SH-SY5Y (cell line): ENCODE data around the gene IRX5.

ENCODE experiments used
- GATA2 ChIP-seq: IDR thresholded peaks from 2 replicates; pipeline ENCODE4 v1.6.1; 2011; ENCODE audit warnings: mild to moderate bottlenecking, low read depth, low read length
- GATA3 ChIP-seq: IDR thresholded peaks from 2 replicates; pipeline ENCODE4 v1.6.1; 2011; ENCODE audit warnings: low read depth, mild to moderate bottlenecking, low read length, moderate library complexity

IRX5 gene

GRCh38 chr16:54935266-54935968 is 4.8 kb downstream of the IRX5 start:
- TF ChIP-seq GATA2 = no peak
- TF ChIP-seq GATA3 = no peak

GRCh38 chr16:54936201-54936978 is 5.7 kb downstream of the IRX5 start:
- no peak for TF ChIP-seq GATA3
- no peak for TF ChIP-seq GATA2

- TF ChIP-seq GATA2 (no peak), GATA3 (no peak)
Observed at GRCh38 chr16:54936979-54937670, 6.5 kb downstream of the IRX5 start.

GRCh38 chr16:54937671-54938211 is 7.1 kb downstream of the IRX5 start:
- TF ChIP-seq GATA2 (no peak), GATA3 (no peak)

DNA sequence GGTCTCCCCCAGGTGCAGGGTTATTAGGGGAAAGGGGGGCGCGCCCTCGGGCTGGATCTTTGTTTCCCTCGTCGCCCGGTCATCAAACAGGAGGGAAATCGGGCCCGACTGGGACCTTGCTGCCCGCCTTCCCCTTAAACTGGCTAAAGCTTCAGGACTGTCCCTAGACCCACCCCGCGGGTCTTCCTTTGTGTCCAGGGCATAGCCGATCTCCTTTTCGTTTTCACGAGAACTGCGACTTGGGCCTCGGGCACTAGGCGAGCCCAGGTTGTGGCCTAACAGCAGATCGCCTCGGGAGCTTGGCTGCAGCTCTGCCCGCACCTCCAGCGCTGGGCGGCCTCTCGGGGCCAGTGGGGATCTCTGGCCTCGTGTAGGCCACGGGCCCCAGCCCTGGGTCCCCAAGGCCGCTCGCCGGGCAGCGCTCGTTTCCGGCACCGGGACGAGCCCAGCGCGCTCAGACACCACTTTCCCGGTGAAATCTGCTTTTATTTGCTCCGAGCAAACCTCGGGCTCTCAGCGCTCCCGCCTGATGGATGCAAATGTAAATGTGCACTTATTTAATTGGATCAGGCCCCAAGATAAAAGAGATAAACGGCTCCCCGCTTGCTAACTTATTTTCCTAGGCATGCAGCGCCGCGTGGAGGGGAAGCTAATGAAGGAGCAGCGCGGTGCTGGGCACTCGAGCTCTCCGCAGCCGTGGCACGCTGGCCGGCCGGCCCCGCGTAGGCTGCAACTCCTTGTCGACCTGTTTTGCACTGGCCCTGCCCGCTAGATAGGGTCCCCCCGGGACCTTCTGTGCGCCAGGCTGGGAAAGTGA is 7.8 kb downstream of the IRX5 start:
- TF ChIP-seq GATA2 (no peak), GATA3 (no peak)

DNA sequence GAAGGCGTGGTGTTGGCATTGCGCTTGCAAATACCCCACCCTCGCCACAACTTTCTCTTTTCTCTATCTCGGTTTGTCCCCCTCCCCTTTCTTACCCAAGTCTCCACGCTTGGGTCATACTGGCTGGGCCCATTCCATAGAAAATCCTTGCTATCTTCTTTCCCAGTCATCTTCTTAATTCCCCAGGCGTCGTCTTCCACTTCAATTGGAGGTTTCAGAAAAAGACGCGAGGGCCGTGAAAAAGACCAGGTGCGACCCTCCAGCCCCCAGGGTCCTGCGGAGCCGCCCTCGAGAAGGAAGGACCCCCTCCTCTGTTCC is 8.3 kb downstream of the IRX5 start:
- TF ChIP-seq GATA3 (no peak), GATA2 (no peak)

DNA sequence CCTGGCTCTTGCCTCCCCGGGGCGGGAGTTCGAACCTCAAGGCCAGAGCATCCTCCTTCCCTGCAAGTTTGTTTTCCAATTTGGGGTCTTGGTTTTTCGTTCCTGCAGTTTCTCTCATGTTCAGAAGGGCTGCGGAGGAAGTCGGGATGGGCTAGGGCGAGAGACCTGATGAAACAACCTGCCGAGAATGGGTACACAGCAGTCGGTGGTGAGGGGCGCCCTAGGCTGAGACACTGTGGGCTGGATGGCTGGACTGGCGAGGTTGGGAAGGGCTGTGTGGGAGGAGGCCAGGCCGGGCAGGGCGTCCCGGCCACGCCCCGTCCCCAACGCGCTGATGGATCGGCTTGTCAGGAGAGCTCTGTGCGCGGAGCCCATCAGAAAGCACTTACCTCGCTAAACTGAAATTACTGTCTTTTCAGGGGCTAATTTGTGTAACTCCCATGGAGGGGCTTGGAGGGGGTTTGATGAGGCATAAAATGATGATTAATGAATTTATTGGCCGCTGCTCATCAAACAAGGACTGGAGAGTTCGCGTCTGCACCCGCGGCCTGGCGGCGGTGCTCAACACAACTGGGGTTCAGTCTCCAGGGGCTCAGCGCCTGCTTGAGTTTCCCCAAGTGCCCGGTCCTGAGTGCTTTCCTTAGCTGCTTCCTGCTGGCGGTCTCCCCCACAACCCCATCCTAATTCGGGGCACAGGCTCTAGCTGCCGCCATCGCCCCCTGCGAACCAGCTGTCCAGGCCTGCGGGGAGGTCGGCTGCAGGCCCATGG is 9.0 kb downstream of the IRX5 start:
- no peak for TF ChIP-seq GATA2
- no peak for TF ChIP-seq GATA3

- TF ChIP-seq GATA2 = no peak
- TF ChIP-seq GATA3 = no peak
Observed at GRCh38 chr16:54940279-54940604, 9.6 kb downstream of the IRX5 start.

DNA sequence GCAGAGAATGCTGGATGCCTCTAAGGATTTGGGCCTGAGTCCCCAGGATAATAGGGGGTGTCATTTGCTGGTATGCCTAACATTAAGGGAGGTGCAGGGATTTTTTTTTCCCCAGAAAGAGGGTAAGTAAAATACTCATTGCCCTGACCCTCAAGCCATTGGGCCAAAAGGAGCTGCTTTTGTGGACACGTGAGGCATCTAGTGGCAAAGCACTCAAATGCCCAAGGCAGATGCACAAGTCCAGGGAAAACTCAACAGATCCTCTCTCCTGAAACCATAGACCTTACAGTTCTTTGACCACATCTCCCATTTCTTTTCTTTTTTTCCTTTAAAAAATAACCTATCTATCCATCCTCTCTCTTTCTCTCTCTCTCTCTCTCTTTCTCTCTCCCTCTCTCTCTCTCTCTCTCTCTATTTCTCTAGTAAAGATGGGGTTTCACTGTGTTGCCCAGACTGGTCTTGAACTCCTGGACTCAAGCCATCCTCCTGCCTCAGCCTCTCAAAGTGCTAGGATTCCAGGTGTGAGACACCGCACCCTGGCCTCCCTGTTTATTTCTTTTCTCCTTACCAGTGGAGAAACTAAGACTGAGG is 11.8 kb downstream of the IRX5 start:
- TF ChIP-seq GATA3 (no peak), GATA2 (no peak)

DNA sequence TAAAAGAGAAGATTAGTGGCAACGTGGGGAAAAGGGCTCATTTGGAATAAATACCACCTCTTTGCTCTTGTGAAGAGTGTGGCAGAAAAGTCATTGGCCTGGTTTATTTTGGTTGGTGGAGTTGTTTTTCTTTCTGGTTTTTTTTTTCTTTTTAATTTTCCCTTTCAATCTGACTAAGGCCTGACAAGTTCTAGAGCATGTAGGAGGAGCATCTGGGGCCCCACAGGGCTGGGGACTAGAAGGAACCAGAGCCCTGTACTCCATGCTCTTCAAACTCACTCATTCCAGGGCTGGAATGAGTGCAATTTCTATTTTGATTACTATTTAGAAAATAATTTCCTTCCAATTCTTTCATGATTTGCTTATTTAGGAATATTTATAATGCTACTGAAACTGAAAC is 13.3 kb downstream of the IRX5 start:
- TF ChIP-seq GATA2 = no peak
- TF ChIP-seq GATA3 = no peak

- TF ChIP-seq GATA2 = no peak
- no peak for TF ChIP-seq GATA3
Observed at GRCh38 chr16:54945063-54945462, 14.4 kb downstream of the IRX5 start.

- no peak for TF ChIP-seq GATA2
- no peak for TF ChIP-seq GATA3
Observed at GRCh38 chr16:54946909-54947308, 16.2 kb downstream of the IRX5 start.

DNA sequence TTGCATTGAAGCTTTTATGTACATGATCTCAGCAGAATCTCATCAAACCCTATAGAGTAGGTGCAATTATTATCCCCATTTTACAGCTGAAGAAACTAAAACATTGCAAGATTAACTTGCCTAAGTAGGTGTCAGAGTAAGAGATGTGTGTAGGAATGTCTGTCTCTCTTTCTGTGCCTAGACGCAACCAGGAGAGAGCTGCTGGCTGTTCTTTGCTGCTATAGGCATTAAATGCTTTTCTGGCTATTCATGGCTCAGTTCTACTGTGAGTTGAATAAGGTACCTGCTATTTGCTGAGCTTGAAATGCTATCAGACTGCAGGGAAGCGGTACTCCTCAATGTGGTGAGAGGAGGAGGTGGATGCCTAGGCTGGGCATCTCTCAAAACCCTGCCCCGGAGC is 17.0 kb downstream of the IRX5 start:
- no peak for TF ChIP-seq GATA3
- no peak for TF ChIP-seq GATA2

DNA sequence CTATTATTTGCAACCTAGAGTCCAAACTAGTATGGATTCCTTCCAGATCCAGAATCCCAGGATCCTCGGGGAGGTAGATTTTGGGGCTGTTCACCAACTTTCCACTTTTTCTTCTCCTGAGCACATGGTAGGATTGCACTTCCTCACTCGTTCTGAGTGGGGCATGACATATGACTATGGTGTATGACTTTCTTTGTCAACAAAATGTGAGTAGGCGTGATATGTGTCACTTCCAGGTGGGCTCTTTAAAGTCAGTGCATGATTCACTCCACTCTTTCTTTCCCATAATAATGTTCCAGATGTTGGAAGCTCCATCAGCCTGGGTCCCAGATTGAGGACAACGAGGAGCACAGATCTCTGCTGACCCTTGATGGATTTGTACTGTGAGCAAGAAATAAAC is 21.5 kb downstream of the IRX5 start:
- no peak for TF ChIP-seq GATA3
- no peak for TF ChIP-seq GATA2
